HEK293 (cell line): ENCODE measurements around the gene ATP5F1A.

Experiments
- CTCF ChIA-PET: fragments of 350-600 bp; formaldehyde crosslinking; extraction: SDS; loops from one replicate; lab custom pipeline; 2021; ENCODE audit warnings: antibody characterized with exemption; lab: Yijun Ruan, JAX
- POLR2A ChIA-PET: fragments of 300-600 bp; formaldehyde crosslinking; extraction: SDS; loops from one replicate; lab custom pipeline; 2020; ENCODE audit warnings: antibody characterized with exemption, inconsistent platforms; lab: Yijun Ruan, JAX
- H3K27ac ChIP-seq: fragments of 200-500 bp; sonication (Bioruptor generic); 2 replicates; pipeline ENCODE4 v1.5.1; 2014; ENCODE audit warnings: low read depth, low read length, control low read depth, inconsistent platforms; ENCODE audit errors: extremely low read depth
- H3K36me3 ChIP-seq, 2 experiments: fragments of 200-500 bp in 1 of 2; sonication (Bioruptor generic) in 1 of 2; 1 replicate in 1 of 2; 2 replicates in 1 of 2; pipeline ENCODE4 v1.5.1; 2014 to 2017; ENCODE audit warnings: inconsistent platforms in 2 of 2, low read length in 2 of 2; ENCODE audit not compliant: control insufficient read depth in 2 of 2, insufficient read depth in 1 of 2
- H3K4me1 ChIP-seq: fragments of 200-500 bp; sonication (Bioruptor generic); 2 replicates; pipeline ENCODE4 v1.5.1; 2014; ENCODE audit warnings: mild to moderate bottlenecking, low read length, inconsistent platforms; ENCODE audit not compliant: control insufficient read depth, insufficient read depth
- H3K4me3 ChIP-seq: 2 replicates; pipeline ENCODE4 v1.5.1; 2011; ENCODE audit warnings: low read depth, mild to moderate bottlenecking, control low read depth, low read length, moderate library complexity
- H3K9me3 ChIP-seq: fragments of 200-500 bp; sonication (Bioruptor generic); 2 replicates; pipeline ENCODE4 v1.5.1; 2014; ENCODE audit warnings: low read depth, low read length, inconsistent platforms; ENCODE audit not compliant: control insufficient read depth, insufficient read depth
- EGR2 ChIP-seq: fragments of 450-650 bp; formaldehyde crosslinking; IDR thresholded peaks from 2 replicates; pipeline ENCODE4 v1.5.1; 2016; ENCODE audit warnings: low read depth, missing biosample characterization, missing genetic modification characterization
- GLIS2 ChIP-seq: fragments of 450-650 bp; formaldehyde crosslinking; IDR thresholded peaks from 2 replicates; pipeline ENCODE4 v1.5.1; 2016; ENCODE audit warnings: missing biosample characterization, missing genetic modification characterization
- KLF16 ChIP-seq: fragments of 450-650 bp; formaldehyde crosslinking; IDR thresholded peaks from 2 replicates; pipeline ENCODE4 v1.5.1; 2017; ENCODE audit warnings: missing biosample characterization, missing genetic modification characterization
- KLF8 ChIP-seq: fragments of 450-650 bp; formaldehyde crosslinking; IDR thresholded peaks from 2 replicates; pipeline ENCODE4 v1.5.1; 2016; ENCODE audit warnings: missing biosample characterization, missing genetic modification characterization
- KLF9 ChIP-seq: fragments of 450-650 bp; formaldehyde crosslinking; IDR thresholded peaks from 2 replicates; pipeline ENCODE4 v1.5.1; 2016; ENCODE audit warnings: missing biosample characterization, missing genetic modification characterization, low read depth
- OVOL3 ChIP-seq: fragments of 450-650 bp; formaldehyde crosslinking; IDR thresholded peaks from 2 replicates; pipeline ENCODE4 v1.5.1; 2016; ENCODE audit warnings: missing biosample characterization, missing genetic modification characterization
- SP2 ChIP-seq: fragments of 450-650 bp; formaldehyde crosslinking; IDR thresholded peaks from 2 replicates; pipeline ENCODE4 v1.5.1; 2016; ENCODE audit warnings: missing biosample characterization, missing genetic modification characterization
- ZBTB17 ChIP-seq: fragments of 450-650 bp; formaldehyde crosslinking; IDR thresholded peaks from 2 replicates; pipeline ENCODE4 v1.5.1; 2016; ENCODE audit warnings: missing biosample characterization, missing genetic modification characterization
- ZFP69B ChIP-seq: fragments of 450-650 bp; formaldehyde crosslinking; IDR thresholded peaks from 2 replicates; pipeline ENCODE4 v1.5.1; 2016; ENCODE audit warnings: missing biosample characterization, missing genetic modification characterization
- ZNF221 ChIP-seq: fragments of 450-650 bp; formaldehyde crosslinking; IDR thresholded peaks from 2 replicates; pipeline ENCODE4 v1.5.1; 2017; ENCODE audit warnings: missing biosample characterization, missing genetic modification characterization, borderline replicate concordance
- ZNF335 ChIP-seq: fragments of 450-650 bp; formaldehyde crosslinking; conservative IDR thresholded peaks from 2 replicates; pipeline ENCODE4 v1.5.1; 2016; ENCODE audit warnings: missing biosample characterization, missing genetic modification characterization
- ZNF341 ChIP-seq: fragments of 450-650 bp; formaldehyde crosslinking; IDR thresholded peaks from 2 replicates; pipeline ENCODE4; 2016; ENCODE audit warnings: low read depth, missing biosample characterization, missing genetic modification characterization
- ZNF37A ChIP-seq: fragments of 450-650 bp; IDR thresholded peaks from 2 replicates; pipeline ENCODE4 v1.5.1; 2018; ENCODE audit warnings: missing biosample characterization, missing genetic modification characterization
- ZNF391 ChIP-seq: fragments of 450-650 bp; formaldehyde crosslinking; IDR thresholded peaks from 2 replicates; pipeline ENCODE4 v1.5.1; 2016; ENCODE audit warnings: low read depth, missing biosample characterization, missing genetic modification characterization, borderline replicate concordance
- ZNF394 ChIP-seq: fragments of 450-650 bp; formaldehyde crosslinking; IDR thresholded peaks from 2 replicates; pipeline ENCODE4 v1.5.1; 2016; ENCODE audit warnings: missing biosample characterization, missing genetic modification characterization, mild to moderate bottlenecking, moderate library complexity, borderline replicate concordance
- ZNF398 ChIP-seq: fragments of 450-650 bp; formaldehyde crosslinking; IDR thresholded peaks from 2 replicates; pipeline ENCODE4 v1.5.1; 2017; ENCODE audit warnings: missing biosample characterization, missing genetic modification characterization
- ZNF416 ChIP-seq: fragments of 450-650 bp; formaldehyde crosslinking; IDR thresholded peaks from 2 replicates; pipeline ENCODE4 v1.5.1; 2016; ENCODE audit warnings: missing biosample characterization, missing genetic modification characterization
- ZNF548 ChIP-seq: fragments of 450-650 bp; formaldehyde crosslinking; IDR thresholded peaks from 2 replicates; pipeline ENCODE4 v1.5.1; 2016; ENCODE audit warnings: missing biosample characterization, missing genetic modification characterization
- ZNF561 ChIP-seq: fragments of 450-650 bp; IDR thresholded peaks from 2 replicates; pipeline ENCODE4 v1.5.1; 2018; ENCODE audit warnings: missing biosample characterization, missing genetic modification characterization, borderline replicate concordance
- ZNF76 ChIP-seq: fragments of 450-650 bp; formaldehyde crosslinking; IDR thresholded peaks from 2 replicates; pipeline ENCODE4; 2016; ENCODE audit warnings: low read depth, missing biosample characterization, missing genetic modification characterization, borderline replicate concordance
- ZSCAN23 ChIP-seq: fragments of 450-650 bp; formaldehyde crosslinking; IDR thresholded peaks from 2 replicates; pipeline ENCODE4 v1.5.1; 2016; ENCODE audit warnings: missing biosample characterization, missing genetic modification characterization
- TF ChIP-seq, protein P1 (sequence below): fragments of 450-650 bp; formaldehyde crosslinking; IDR thresholded peaks from 2 replicates; pipeline ENCODE4 v1.5.1; 2016; ENCODE audit warnings: missing biosample characterization, missing genetic modification characterization
- TF ChIP-seq, protein P2 (sequence below): fragments of 450-650 bp; formaldehyde crosslinking; IDR thresholded peaks from 2 replicates; pipeline ENCODE4 v1.5.1; 2016; ENCODE audit warnings: missing biosample characterization, missing genetic modification characterization
- TF ChIP-seq, protein P3 (sequence below): fragments of 450-650 bp; formaldehyde crosslinking; IDR thresholded peaks from 2 replicates; pipeline ENCODE4 v1.5.1; 2017; ENCODE audit warnings: missing biosample characterization, mild to moderate bottlenecking, missing genetic modification characterization, moderate library complexity
- TF ChIP-seq, protein P4 (sequence below): fragments of 450-650 bp; formaldehyde crosslinking; IDR thresholded peaks from 2 replicates; pipeline ENCODE4 v1.5.1; 2016; ENCODE audit warnings: missing biosample characterization, missing genetic modification characterization

The ATP5F1A gene

GRCh38 chr18:46104128-46104911 is 6.2 kb upstream of the ATP5F1A start, which contains the start of gene HAUS1:
Gene HAUS1, plus strand, starts transcription at chr18:46104385. Its CDS starts 27 bp downstream, at chr18:46104412.
- H3K36me3 ChIP-seq = peaks cover 16 to 25% of the 10 kb centered on the region in 2 experiments
- H3K4me1 ChIP-seq = no peaks in the 10 kb centered on the region
- peak within 1 kb of the TSS; percentile 91 for H3K27ac ChIP-seq
- H3K9me3 ChIP-seq = no peaks in the 10 kb centered on the region
- CTCF ChIA-PET = interaction anchor here (0.6 kb wide), 3 partner anchors 43 to 129 kb away, joined by 4 to 5 read pairs (median 4); no protein-coding TSS in a partner anchor
- H3K4me3 ChIP-seq = peak within 1 kb of the TSS; percentile 49
- POLR2A ChIA-PET = interaction anchor here (0.7 to 2.5 kb wide), 4 partner anchors 9 to 40 kb away, joined by 3 to 9 read pairs (median 4); no protein-coding TSS in a partner anchor
- TF ChIP-seq ZNF341 (tag by site-specific recombination) (0 out of 2 replicates have a peak, but pooled peaks have one; percentile 13), ZSCAN23 (tag by site-specific recombination) (peak; percentile 75; the same call in 1 of the 2 replicates), ZNF398 (tag by site-specific recombination) (peak; percentile 39; the same call in 1 of the 2 replicates), ZNF416 (tag by site-specific recombination) (no peak), ZBTB17 (tag by site-specific recombination) (peak; percentile 58), ZNF394 (tag by site-specific recombination) (peak; percentile 44; the same call in 1 of the 2 replicates), ZNF76 (peak; percentile 65; the same call in 1 of the 2 replicates), KLF8 (tag by site-specific recombination) (peak; percentile 75; the same call in 1 of the 2 replicates), ZNF548 (tag by site-specific recombination) (0 out of 2 replicates have a peak, but pooled peaks have one; percentile 26), OVOL3 (tag by site-specific recombination) (peak; percentile 74), KLF16 (tag by site-specific recombination) (peak; percentile 82), ZNF561 (tag by site-specific recombination) (peak; percentile 76; the same call in 1 of the 2 replicates), ZNF37A (no peak), EGR2 (tag by site-specific recombination) (0 out of 2 replicates have a peak, but pooled peaks have one; percentile 6), ZNF391 (peak; percentile 69; the same call in 1 of the 2 replicates), KLF9 (tag by site-specific recombination) (peak; percentile 64), ZNF335 (peak; percentile 86), ZNF221 (tag by site-specific recombination) (no peak), ZFP69B (tag by site-specific recombination) (0 out of 2 replicates have a peak, but pooled peaks have one; percentile 23), GLIS2 (tag by site-specific recombination) (peak; percentile 73), SP2 (tag by site-specific recombination) (peak; percentile 75)
- TF ChIP-seq, protein P1, sequence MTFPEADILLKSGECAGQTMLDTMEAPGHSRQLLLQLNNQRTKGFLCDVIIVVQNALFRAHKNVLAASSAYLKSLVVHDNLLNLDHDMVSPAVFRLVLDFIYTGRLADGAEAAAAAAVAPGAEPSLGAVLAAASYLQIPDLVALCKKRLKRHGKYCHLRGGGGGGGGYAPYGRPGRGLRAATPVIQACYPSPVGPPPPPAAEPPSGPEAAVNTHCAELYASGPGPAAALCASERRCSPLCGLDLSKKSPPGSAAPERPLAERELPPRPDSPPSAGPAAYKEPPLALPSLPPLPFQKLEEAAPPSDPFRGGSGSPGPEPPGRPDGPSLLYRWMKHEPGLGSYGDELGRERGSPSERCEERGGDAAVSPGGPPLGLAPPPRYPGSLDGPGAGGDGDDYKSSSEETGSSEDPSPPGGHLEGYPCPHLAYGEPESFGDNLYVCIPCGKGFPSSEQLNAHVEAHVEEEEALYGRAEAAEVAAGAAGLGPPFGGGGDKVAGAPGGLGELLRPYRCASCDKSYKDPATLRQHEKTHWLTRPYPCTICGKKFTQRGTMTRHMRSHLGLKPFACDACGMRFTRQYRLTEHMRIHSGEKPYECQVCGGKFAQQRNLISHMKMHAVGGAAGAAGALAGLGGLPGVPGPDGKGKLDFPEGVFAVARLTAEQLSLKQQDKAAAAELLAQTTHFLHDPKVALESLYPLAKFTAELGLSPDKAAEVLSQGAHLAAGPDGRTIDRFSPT (tag by site-specific recombination) = peak; percentile 62; the same call in 1 of the 2 replicates
- TF ChIP-seq, protein P2, sequence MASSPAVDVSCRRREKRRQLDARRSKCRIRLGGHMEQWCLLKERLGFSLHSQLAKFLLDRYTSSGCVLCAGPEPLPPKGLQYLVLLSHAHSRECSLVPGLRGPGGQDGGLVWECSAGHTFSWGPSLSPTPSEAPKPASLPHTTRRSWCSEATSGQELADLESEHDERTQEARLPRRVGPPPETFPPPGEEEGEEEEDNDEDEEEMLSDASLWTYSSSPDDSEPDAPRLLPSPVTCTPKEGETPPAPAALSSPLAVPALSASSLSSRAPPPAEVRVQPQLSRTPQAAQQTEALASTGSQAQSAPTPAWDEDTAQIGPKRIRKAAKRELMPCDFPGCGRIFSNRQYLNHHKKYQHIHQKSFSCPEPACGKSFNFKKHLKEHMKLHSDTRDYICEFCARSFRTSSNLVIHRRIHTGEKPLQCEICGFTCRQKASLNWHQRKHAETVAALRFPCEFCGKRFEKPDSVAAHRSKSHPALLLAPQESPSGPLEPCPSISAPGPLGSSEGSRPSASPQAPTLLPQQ (tag by site-specific recombination) = peak; percentile 75; the same call in 1 of the 2 replicates
- TF ChIP-seq, protein P3, sequence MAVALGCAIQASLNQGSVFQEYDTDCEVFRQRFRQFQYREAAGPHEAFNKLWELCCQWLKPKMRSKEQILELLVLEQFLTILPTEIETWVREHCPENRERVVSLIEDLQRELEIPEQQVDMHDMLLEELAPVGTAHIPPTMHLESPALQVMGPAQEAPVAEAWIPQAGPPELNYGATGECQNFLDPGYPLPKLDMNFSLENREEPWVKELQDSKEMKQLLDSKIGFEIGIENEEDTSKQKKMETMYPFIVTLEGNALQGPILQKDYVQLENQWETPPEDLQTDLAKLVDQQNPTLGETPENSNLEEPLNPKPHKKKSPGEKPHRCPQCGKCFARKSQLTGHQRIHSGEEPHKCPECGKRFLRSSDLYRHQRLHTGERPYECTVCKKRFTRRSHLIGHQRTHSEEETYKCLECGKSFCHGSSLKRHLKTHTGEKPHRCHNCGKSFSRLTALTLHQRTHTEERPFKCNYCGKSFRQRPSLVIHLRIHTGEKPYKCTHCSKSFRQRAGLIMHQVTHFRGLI (tag by site-specific recombination) = 0 out of 2 replicates have a peak, but pooled peaks have one; percentile 7
- TF ChIP-seq, protein P4, sequence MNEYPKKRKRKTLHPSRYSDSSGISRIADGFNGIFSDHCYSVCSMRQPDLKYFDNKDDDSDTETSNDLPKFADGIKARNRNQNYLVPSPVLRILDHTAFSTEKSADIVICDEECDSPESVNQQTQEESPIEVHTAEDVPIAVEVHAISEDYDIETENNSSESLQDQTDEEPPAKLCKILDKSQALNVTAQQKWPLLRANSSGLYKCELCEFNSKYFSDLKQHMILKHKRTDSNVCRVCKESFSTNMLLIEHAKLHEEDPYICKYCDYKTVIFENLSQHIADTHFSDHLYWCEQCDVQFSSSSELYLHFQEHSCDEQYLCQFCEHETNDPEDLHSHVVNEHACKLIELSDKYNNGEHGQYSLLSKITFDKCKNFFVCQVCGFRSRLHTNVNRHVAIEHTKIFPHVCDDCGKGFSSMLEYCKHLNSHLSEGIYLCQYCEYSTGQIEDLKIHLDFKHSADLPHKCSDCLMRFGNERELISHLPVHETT = peak; percentile 55; the same call in 1 of the 2 replicates
